A549 (cell line): ENCODE results near the gene CLP1. TPM values are rescaled to one million over a fixed set of nuclear protein-coding genes. Genes with fewer than 3 reads are reported as not detected.
A peak's percentile ranks its signal among the peaks of the same experiment; 100 is the strongest.

Experiments
- ATAC-seq, 2 experiments: fragments of 200-7000 bp in 1 of 2; fragments of >200 bp in 1 of 2; cut with Nextera tagmentation in 1 of 2; cut with Tn5 transposase in 1 of 2; 3 replicates each; pipeline versions ENCODE4 v1.8.0 to v1.9.1; 2018 to 2020; ENCODE audit warnings: mild to moderate bottlenecking in 1 of 2, moderate library complexity in 1 of 2
- CTCF ChIA-PET: fragments of 300-600 bp; sonication (Branson Sonifier 250); formaldehyde crosslinking; extraction: SDS; loops from one replicate; lab custom pipeline; 2021; ENCODE audit warnings: antibody characterized with exemption, inconsistent platforms; lab: Yijun Ruan, JAX
- POLR2A ChIA-PET: fragments of 350-600 bp; formaldehyde crosslinking; extraction: SDS; loops from one replicate; lab custom pipeline; 2021; ENCODE audit warnings: antibody characterized with exemption, inconsistent platforms; lab: Yijun Ruan, JAX
- DNase-seq, 2 experiments: peaks; one replicate each; pipeline versions ENCODE4 v3.0.0 to v3.0.0-alpha.2; 2011 to 2016; ENCODE audit warnings: low read depth in 1 of 2, low spot score in 1 of 2
- FAIRE-seq: peaks from 2 replicates; lab custom pipeline; 2011; peaks lifted over from hg19 to GRCh38; lab: Jason Lieb, UNC
- H3K27ac ChIP-seq, 2 experiments: fragments of >200 bp; sonication (Bioruptor Twin); formaldehyde crosslinking; 3 replicates each; pipeline ENCODE4 v1.5.1; 2016 to 2017
- H3K4me1 ChIP-seq: fragments of >200 bp; sonication (Bioruptor Twin); formaldehyde crosslinking; 3 replicates; pipeline ENCODE4 v1.6.1; 2016
- H3K4me2 ChIP-seq: fragments of >200 bp; sonication (Bioruptor Twin); formaldehyde crosslinking; 3 replicates; pipeline ENCODE4 v1.6.1; 2016
- H3K4me3 ChIP-seq: fragments of >200 bp; sonication (Bioruptor Twin); formaldehyde crosslinking; 3 replicates; pipeline ENCODE4 v1.5.1; 2016
- H3K9me3 ChIP-seq: fragments of >200 bp; sonication (Bioruptor Twin); formaldehyde crosslinking; 3 replicates; pipeline ENCODE4 v1.6.1; 2016
- BCL3 ChIP-seq: fragments of >200 bp; sonication (Bioruptor Twin); formaldehyde crosslinking; IDR thresholded peaks from 3 replicates; pipeline ENCODE4 v1.6.1; 2016
- CBX2 ChIP-seq: fragments of 200-600 bp; sonication (generic); IDR thresholded peaks from 2 replicates; pipeline ENCODE4 v1.6.1; 2016; ENCODE audit warnings: low read depth, mild to moderate bottlenecking, borderline replicate concordance
- CHD2 ChIP-seq: fragments of 150-350 bp; IDR thresholded peaks from 2 replicates; pipeline ENCODE4 v1.6.1; 2014; ENCODE audit warnings: low read length; ENCODE audit not compliant: partially characterized antibody
- CHD4 ChIP-seq: fragments of 200-600 bp; sonication (generic); IDR thresholded peaks from 2 replicates; pipeline ENCODE4 v1.6.1; 2016; ENCODE audit warnings: antibody characterized with exemption, mild to moderate bottlenecking, borderline replicate concordance
- CTCF ChIP-seq: fragments of >200 bp; sonication (Bioruptor Twin); formaldehyde crosslinking; IDR thresholded peaks from 3 replicates; pipeline ENCODE4 v1.5.1; 2016
- ELK1 ChIP-seq: fragments of 150-350 bp; IDR thresholded peaks from 2 replicates; pipeline ENCODE4 v1.6.1; 2014; ENCODE audit warnings: low read depth, mild to moderate bottlenecking, low read length
- FOSB ChIP-seq: fragments of 250-450 bp; sonication (Bioruptor Pico); IDR thresholded peaks from 2 replicates; pipeline ENCODE4 v1.5.0; 2020; ENCODE audit warnings: mild to moderate bottlenecking, moderate library complexity
- HMGXB4 ChIP-seq: fragments of 250-450 bp; sonication (Bioruptor Pico); IDR thresholded peaks from 2 replicates; pipeline ENCODE4 v1.5.0; 2021; ENCODE audit warnings: mild to moderate bottlenecking, moderate library complexity, borderline replicate concordance
- HOXA7 ChIP-seq: fragments of 250-450 bp; sonication (Bioruptor Pico); IDR thresholded peaks from 2 replicates; pipeline ENCODE4 v1.5.0; 2020; ENCODE audit warnings: mild to moderate bottlenecking, moderate library complexity
- JUN ChIP-seq, 2 experiments: fragments of >200 bp; sonication (Bioruptor Twin); formaldehyde crosslinking; IDR thresholded peaks; 2 replicates in 1 of 2; 3 replicates in 1 of 2; pipeline ENCODE4 v1.6.1; 2016 to 2017
- JUNB ChIP-seq: fragments of >200 bp; sonication (Bioruptor Twin); formaldehyde crosslinking; IDR thresholded peaks from 2 replicates; pipeline ENCODE4 v1.6.1; 2016
- KDM5A ChIP-seq: fragments of 200-600 bp; sonication (generic); IDR thresholded peaks from 2 replicates; pipeline ENCODE4 v1.6.1; 2016; ENCODE audit warnings: antibody characterized with exemption, mild to moderate bottlenecking
- NR3C1 ChIP-seq: fragments of >200 bp; sonication (Bioruptor Twin); formaldehyde crosslinking; IDR thresholded peaks from 3 replicates; pipeline ENCODE4 v1.6.1; 2017
- PHF8 ChIP-seq: fragments of 200-600 bp; sonication (generic); IDR thresholded peaks from 2 replicates; pipeline ENCODE4 v1.6.1; 2016; ENCODE audit warnings: low read depth, mild to moderate bottlenecking, antibody characterized with exemption, moderate library complexity, borderline replicate concordance
- RARB ChIP-seq: fragments of 250-450 bp; sonication (Bioruptor Pico); IDR thresholded peaks from 2 replicates; pipeline ENCODE4 v1.8.0; 2021; ENCODE audit warnings: mild to moderate bottlenecking, moderate library complexity
- SMC3 ChIP-seq: fragments of >200 bp; sonication (Bioruptor Twin); formaldehyde crosslinking; IDR thresholded peaks from 3 replicates; pipeline ENCODE4 v1.6.1; 2018; ENCODE audit warnings: inconsistent platforms
- TFCP2L1 ChIP-seq: fragments of 250-450 bp; sonication (Bioruptor Pico); IDR thresholded peaks from 2 replicates; pipeline ENCODE4 v1.5.0; 2021; ENCODE audit warnings: mild to moderate bottlenecking
- ZC3H11A ChIP-seq: fragments of 450-650 bp; IDR thresholded peaks from 2 replicates; pipeline ENCODE4 v1.6.1; 2014; ENCODE audit warnings: antibody characterized with exemption, mild to moderate bottlenecking
- ZNF302 ChIP-seq: fragments of 250-450 bp; sonication (Bioruptor Pico); IDR thresholded peaks from 2 replicates; pipeline ENCODE4 v1.9.0; 2021; ENCODE audit warnings: inconsistent platforms, mild to moderate bottlenecking, moderate library complexity
- WGBS: methylation state at CpG from one replicate; pipeline ENCODE4 v1.1.6; 2017; ENCODE audit errors: missing lambda C conversion rate; 5-methylcytosine and 5-hydroxymethylcytosine counted together
- polyA plus RNA-seq, 4 experiments: library from polyadenylated mRNA; depleted of rRNA in 3 of 4; stranded (reverse); fragments of >200 nt; fragmentation: RNase III in 1 of 4; extraction: RNeasy Plus Mini Kit Qiagen cat#74134 plus additional on column Dnase treatment in 1 of 4; gene quantifications; 2 replicates in 3 of 4; 3 replicates in 1 of 4; pipeline ENCODE4 v1.2.3, GENCODE V29; 2011 to 2017

The CLP1 gene
- polyA plus RNA-seq, 2 of the 4 experiments (the other 2 are of a cell fraction), result 22.8 to 31.8 TPM

- Histone ChIP-seq H3K4me2 (no peak overlapping the region), H3K27ac (no peak overlapping the region)
- 53% methylated on average over 4 of the region's 4 CpGs for WGBS
- TF ChIP-seq JUNB, result no peak
- TF ChIP-seq, all 56 proteins: peak for 0
- CTCF ChIA-PET, result interaction anchor here (0.7 to 2.8 kb wide), 4 partner anchors 30 to 117 kb away, joined by 3 to 12 read pairs (median 4); partner anchors contain the start of gene UBE2L6
- Histone ChIP-seq H3K4me1 (no peaks in the 10 kb centered on the region), H3K9me3 (no peaks in the 10 kb centered on the region), H3K4me3 (no peak overlapping the region)
- no peak for DNase-seq
- no peak for ATAC-seq
- POLR2A ChIA-PET, result no interaction called here
- no peak for FAIRE-seq
Observed at GRCh38 chr11:57610170-57610569, 47.4 kb upstream of the CLP1 start.

GRCh38 chr11:57614234-57614772 lies 43.3 kb upstream of the CLP1 start:
- ATAC-seq (peak in 1 of 2 experiments; percentile 19; a peak in 2 of 6 replicates), DNase-seq (no peak), FAIRE-seq (no peak)
- ChIA-PET POLR2A (no interaction called here), CTCF (interaction anchor here (0.9 to 1.4 kb wide), 2 partner anchors 27 to 46 kb away, joined by 3 to 5 read pairs; partner anchors contain the start of gene UBE2L6)
- H3K27ac ChIP-seq, result no peak overlapping the region
- peaks cover 19% of the 10 kb centered on the region for H3K9me3 ChIP-seq
- no peak overlapping the region for H3K4me2 ChIP-seq
- 43% methylated on average over 8 of the region's 10 CpGs for WGBS
- H3K4me3 ChIP-seq, result no peak overlapping the region
- no peak for TF ChIP-seq PHF8
- TF ChIP-seq HMGXB4, result no peak
- TF ChIP-seq JUN (IDR thresholded peaks at IDR 0.05), result no peak
- no peak for TF ChIP-seq ZNF302 (CRISPR knock-in tag)
- TF ChIP-seq HOXA7 (CRISPR knock-in tag), result no peak
- TF ChIP-seq NR3C1, result no peak
- no peak for TF ChIP-seq CBX2
- no peak for TF ChIP-seq KDM5A
- TF ChIP-seq CHD2, result no peak
- no peak for TF ChIP-seq CTCF
- TF ChIP-seq ZC3H11A, result no peak
- no peak for TF ChIP-seq JUNB
- no peak for TF ChIP-seq BCL3
- TF ChIP-seq TFCP2L1 (CRISPR knock-in tag), result no peak
- no peak for TF ChIP-seq ELK1
- TF ChIP-seq FOSB (CRISPR knock-in tag), result no peak
- TF ChIP-seq SMC3, result no peak
- no peak for TF ChIP-seq CHD4
- no peak for TF ChIP-seq RARB (CRISPR knock-in tag)
- no peaks in the 10 kb centered on the region for H3K4me1 ChIP-seq
